DMS53 (cell line): Measurements from ENCODE around the gene TRAFD1.
A peak's percentile ranks its signal among the peaks of the same experiment; 100 is the strongest.
"Not testable (repeated sequence)": the region's sequence is repeated elsewhere in the genome, so short reads cannot be mapped to it uniquely, and the experiment has no call there.

ENCODE experiments used
- DNase-seq: peaks from one replicate; lab custom pipeline; 2025; lab: John Stamatoyannopoulos, UW

Gene TRAFD1

GRCh38 chr12:112125250-112125999 is at the start of gene TRAFD1:
TRAFD1 (plus strand) TSS chr12:112125560; CDS start chr12:112130523, 4,963 bp downstream.
- DNase-seq: peak; percentile 99

- DNase-seq: no peak
Measured at GRCh38 chr12:112087055-112087850, 38.1 kb upstream of the TRAFD1 start.

- DNase-seq: no peak
Measured at GRCh38 chr12:112087851-112088250, 37.5 kb upstream of the TRAFD1 start.

- no peak for DNase-seq
Measured at GRCh38 chr12:112091563-112091962, 33.8 kb upstream of the TRAFD1 start.

- DNase-seq: no peak
Measured at GRCh38 chr12:112096070-112096469, 29.3 kb upstream of the TRAFD1 start.

GRCh38 chr12:112096667-112097066 is 28.7 kb upstream of the TRAFD1 start:
- DNase-seq: peak; percentile 42

- DNase-seq: no peak
Measured at GRCh38 chr12:112097641-112098040, 27.7 kb upstream of the TRAFD1 start.

GRCh38 chr12:112100500-112100899 is 24.9 kb upstream of the TRAFD1 start:
- not testable (repeated sequence) for DNase-seq

GRCh38 chr12:112102127-112102526 is 23.2 kb upstream of the TRAFD1 start:
- DNase-seq: no peak

- DNase-seq: not testable (repeated sequence)
Measured at GRCh38 chr12:112102746-112103145, 22.6 kb upstream of the TRAFD1 start.

- DNase-seq: no peak
Measured at GRCh38 chr12:112103758-112104503, 21.4 kb upstream of the TRAFD1 start.

- DNase-seq: no peak
Measured at GRCh38 chr12:112105891-112106290, 19.5 kb upstream of the TRAFD1 start.

- peak; percentile 74 for DNase-seq
Measured at GRCh38 chr12:112107306-112108201, 17.8 kb upstream of the TRAFD1 start.

GRCh38 chr12:112108202-112109079 is 16.9 kb upstream of the TRAFD1 start, which contains the start of gene NAA25:
NAA25 (minus strand) TSS chr12:112108783; CDS start chr12:112108773, 10 bp downstream.
- peak; percentile 93 for DNase-seq

- DNase-seq: peak; percentile 22
Measured at GRCh38 chr12:112110787-112111662, 14.3 kb upstream of the TRAFD1 start.

GRCh38 chr12:112111931-112112330 is 13.4 kb upstream of the TRAFD1 start:
- DNase-seq: no peak

- peak; percentile 31 for DNase-seq
Measured at GRCh38 chr12:112112409-112113133, 12.8 kb upstream of the TRAFD1 start.

- no peak for DNase-seq
Measured at GRCh38 chr12:112115259-112116045, 9.9 kb upstream of the TRAFD1 start.
